HFFc6 (cell line): Measurements from ENCODE around the gene ADGRL1. TPM values are rescaled to one million over a fixed set of nuclear protein-coding genes. Genes with fewer than 3 reads are reported as not detected.
"Not testable (repeated sequence)": the region's sequence is repeated elsewhere in the genome, so short reads cannot be mapped to it uniquely, and the experiment has no call there.

Source experiments
- DNase-seq: peaks from one replicate; pipeline ENCODE4 v3.0.0-alpha.2; 2018
- H3K27ac Mint-ChIP-seq: 2 replicates; pipeline ENCODE4 v1.8.0; 2020; ENCODE audit warnings: mild to moderate bottlenecking, mixed read lengths
- H3K27me3 Mint-ChIP-seq: 2 replicates; pipeline ENCODE4 v1.8.0; 2021; ENCODE audit warnings: mild to moderate bottlenecking, moderate library complexity, mixed read lengths; ENCODE audit not compliant: insufficient read depth
- H3K36me3 Mint-ChIP-seq: 2 replicates; pipeline ENCODE4 v1.8.0; 2021; ENCODE audit warnings: low read depth, mixed read lengths
- H3K4me1 Mint-ChIP-seq: 2 replicates; pipeline ENCODE4 v1.8.0; 2020; ENCODE audit warnings: low read depth, mixed read lengths
- H3K4me3 Mint-ChIP-seq: 2 replicates; pipeline ENCODE4 v1.8.0; 2020; ENCODE audit warnings: mild to moderate bottlenecking, moderate library complexity, mixed read lengths
- H3K9me3 Mint-ChIP-seq: 2 replicates; pipeline ENCODE4 v1.8.0; 2020; ENCODE audit warnings: mild to moderate bottlenecking, mixed read lengths
- total RNA-seq, 6 experiments: library from RNA; stranded (reverse); fragmentation: NEBNext Ultra II Directional; extraction: Animal tissue kit (Norgen Biotek cat#: 25700); gene quantifications; 2 replicates in 1 of 6; 3 replicates in 5 of 6; pipeline ENCODE4 v1.2.3, GENCODE V29; 2021
- TF ChIP-seq, protein P1 (sequence below): fragments of 200-600 bp; sonication (generic); IDR thresholded peaks from 2 replicates; pipeline ENCODE4 v1.5.0; 2021; ENCODE audit warnings: antibody characterized with exemption, mild to moderate bottlenecking

The ADGRL1 gene
- total RNA-seq, 6 experiments from 2014 or later, result 1.6 to 2.9 (median 2.2) TPM

DNA sequence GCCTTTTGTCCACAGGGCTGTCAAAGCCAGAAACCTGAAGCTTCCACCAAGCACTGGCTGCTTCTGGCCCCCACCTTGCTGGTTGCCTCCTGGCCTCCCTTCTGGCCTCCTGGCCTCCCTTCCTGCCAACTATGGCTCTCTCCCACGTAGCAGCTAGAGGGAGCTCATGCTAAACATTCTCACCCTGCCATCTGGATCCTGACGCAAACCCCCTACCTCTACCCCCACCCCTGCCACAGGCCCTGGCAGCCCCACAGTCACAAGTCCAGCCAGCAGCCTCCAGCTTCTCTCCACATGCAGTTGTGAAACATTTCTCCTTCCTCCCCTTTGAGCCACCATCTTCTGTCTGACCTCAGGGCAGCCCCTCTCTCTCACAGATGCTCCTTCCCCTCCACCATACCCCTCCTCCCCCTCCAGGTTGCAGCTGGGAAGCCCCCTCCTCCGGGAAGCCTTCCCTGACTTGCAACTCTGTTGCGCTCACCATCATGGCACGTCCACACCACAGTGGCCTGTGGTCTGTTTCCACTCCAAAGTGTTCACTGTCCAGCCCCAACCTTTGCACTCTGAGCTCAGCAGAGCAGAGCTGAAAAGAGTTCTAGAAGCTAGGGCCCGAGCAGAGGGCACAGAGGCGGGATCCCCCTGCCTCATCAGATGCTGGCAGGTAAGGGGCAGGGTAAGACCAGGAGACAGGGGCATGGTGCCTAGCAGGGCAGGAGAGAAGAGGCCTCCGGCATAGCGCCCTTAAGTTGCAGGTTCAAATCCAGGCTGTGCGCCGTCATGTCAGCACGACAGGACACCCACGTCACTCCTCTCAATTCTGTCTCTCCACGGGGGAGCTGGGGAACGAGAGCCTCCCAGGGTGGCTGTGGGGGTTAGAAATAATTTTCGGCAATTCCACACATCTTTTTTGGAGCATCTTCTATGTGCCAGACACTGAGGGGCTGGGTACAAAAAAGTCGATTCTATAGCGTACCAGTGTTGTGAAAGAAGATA, 7.3 kb downstream of the ADGRL1 start:
- H3K36me3 Mint-ChIP-seq, result no peaks in the 10 kb centered on the region
- TF ChIP-seq, protein P1, sequence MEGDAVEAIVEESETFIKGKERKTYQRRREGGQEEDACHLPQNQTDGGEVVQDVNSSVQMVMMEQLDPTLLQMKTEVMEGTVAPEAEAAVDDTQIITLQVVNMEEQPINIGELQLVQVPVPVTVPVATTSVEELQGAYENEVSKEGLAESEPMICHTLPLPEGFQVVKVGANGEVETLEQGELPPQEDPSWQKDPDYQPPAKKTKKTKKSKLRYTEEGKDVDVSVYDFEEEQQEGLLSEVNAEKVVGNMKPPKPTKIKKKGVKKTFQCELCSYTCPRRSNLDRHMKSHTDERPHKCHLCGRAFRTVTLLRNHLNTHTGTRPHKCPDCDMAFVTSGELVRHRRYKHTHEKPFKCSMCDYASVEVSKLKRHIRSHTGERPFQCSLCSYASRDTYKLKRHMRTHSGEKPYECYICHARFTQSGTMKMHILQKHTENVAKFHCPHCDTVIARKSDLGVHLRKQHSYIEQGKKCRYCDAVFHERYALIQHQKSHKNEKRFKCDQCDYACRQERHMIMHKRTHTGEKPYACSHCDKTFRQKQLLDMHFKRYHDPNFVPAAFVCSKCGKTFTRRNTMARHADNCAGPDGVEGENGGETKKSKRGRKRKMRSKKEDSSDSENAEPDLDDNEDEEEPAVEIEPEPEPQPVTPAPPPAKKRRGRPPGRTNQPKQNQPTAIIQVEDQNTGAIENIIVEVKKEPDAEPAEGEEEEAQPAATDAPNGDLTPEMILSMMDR, result peak; percentile 45; the same call in 1 of the 2 replicates
- DNase-seq, result no peak
- peaks cover 18% of the 10 kb centered on the region for H3K27me3 Mint-ChIP-seq
- no peaks in the 10 kb centered on the region for H3K9me3 Mint-ChIP-seq
- no peak overlapping the region for H3K4me3 Mint-ChIP-seq
- no peak overlapping the region for H3K27ac Mint-ChIP-seq
- H3K4me1 Mint-ChIP-seq, result peaks cover 6% of the 10 kb centered on the region; the same call in 1 of the 2 replicates

- peaks cover 6% of the 10 kb centered on the region; the same call in 1 of the 2 replicates for H3K4me1 Mint-ChIP-seq
- no peaks in the 10 kb centered on the region for H3K9me3 Mint-ChIP-seq
- H3K27ac Mint-ChIP-seq, result no peak overlapping the region
- no peak for DNase-seq
- TF ChIP-seq, protein P1, result no peak
- peaks cover 18% of the 10 kb centered on the region for H3K27me3 Mint-ChIP-seq
- no peaks in the 10 kb centered on the region for H3K36me3 Mint-ChIP-seq
- no peak overlapping the region for H3K4me3 Mint-ChIP-seq
These were observed 8.1 kb downstream of the ADGRL1 start for GRCh38 chr19:14197882-14198281.

DNA sequence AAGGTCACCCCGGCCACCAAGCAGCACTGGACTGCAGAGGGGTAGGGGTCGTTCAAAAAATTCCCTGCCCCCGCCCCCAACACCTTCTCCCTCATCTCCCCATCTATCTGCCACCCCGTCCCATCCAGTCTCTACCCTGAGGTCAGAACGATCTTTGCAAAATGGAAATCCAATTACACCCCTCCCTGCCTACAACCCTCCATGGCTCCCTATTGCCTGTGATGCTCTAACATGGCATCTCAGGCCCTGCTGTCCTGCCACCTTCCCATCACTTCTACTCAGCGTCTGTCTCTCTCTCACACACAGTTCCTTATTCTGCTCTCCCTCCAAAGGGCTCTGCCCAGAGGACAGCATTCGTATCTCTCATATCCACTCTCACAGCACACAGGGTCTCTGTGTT, 8.7 kb downstream of the ADGRL1 start:
- not testable (repeated sequence) for H3K27ac Mint-ChIP-seq, H3K4me3 Mint-ChIP-seq, H3K9me3 Mint-ChIP-seq, H3K4me1 Mint-ChIP-seq, H3K36me3 Mint-ChIP-seq, DNase-seq
- peaks cover 13% of the 10 kb centered on the region for H3K27me3 Mint-ChIP-seq

- Mint-ChIP-seq H3K27me3 (peaks cover 18% of the 10 kb centered on the region), H3K4me3 (peak overlapping the region; percentile 48)
- not testable (repeated sequence) for H3K4me1 Mint-ChIP-seq, H3K36me3 Mint-ChIP-seq, H3K9me3 Mint-ChIP-seq, H3K27ac Mint-ChIP-seq, DNase-seq
- TF ChIP-seq, protein P1, result peak; percentile 82
These were observed 9.9 kb downstream of the ADGRL1 start for GRCh38 chr19:14196105-14196504.

GRCh38 chr19:14195216-14195615, 10.8 kb downstream of the ADGRL1 start:
- DNase-seq, H3K4me3 Mint-ChIP-seq, H3K9me3 Mint-ChIP-seq, H3K4me1 Mint-ChIP-seq, H3K27ac Mint-ChIP-seq, H3K36me3 Mint-ChIP-seq: not testable (repeated sequence)
- H3K27me3 Mint-ChIP-seq, result peaks cover 19% of the 10 kb centered on the region

GRCh38 chr19:14189415-14189814, 16.6 kb downstream of the ADGRL1 start:
- H3K27me3 Mint-ChIP-seq, result peaks cover 27% of the 10 kb centered on the region
- H3K9me3 Mint-ChIP-seq, result no peaks in the 10 kb centered on the region
- H3K27ac Mint-ChIP-seq, result no peak overlapping the region
- H3K4me3 Mint-ChIP-seq, result no peak overlapping the region
- DNase-seq, result no peak
- no peaks in the 10 kb centered on the region for H3K36me3 Mint-ChIP-seq
- no peaks in the 10 kb centered on the region for H3K4me1 Mint-ChIP-seq
- TF ChIP-seq, protein P1, result no peak

DNA sequence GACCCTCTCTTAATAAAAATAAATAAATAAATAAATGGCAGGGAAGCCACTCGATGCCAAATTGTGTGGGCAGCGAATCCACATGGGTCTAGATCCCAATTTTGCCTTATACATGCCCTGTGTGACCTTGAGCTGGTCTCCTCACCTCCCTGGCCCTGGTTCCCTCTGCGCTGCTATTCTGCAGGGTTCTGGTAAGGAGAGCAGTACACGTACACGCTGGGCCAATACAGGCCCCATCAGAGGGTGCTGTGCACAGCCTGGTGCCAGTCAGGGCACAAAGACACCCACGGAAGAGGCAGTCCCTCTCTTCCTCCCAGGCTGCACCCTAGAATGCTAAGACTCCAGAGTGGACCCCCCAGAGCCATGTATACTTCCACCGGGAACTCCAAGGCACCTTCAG, 17.9 kb downstream of the ADGRL1 start:
- DNase-seq, H3K36me3 Mint-ChIP-seq, H3K27ac Mint-ChIP-seq, H3K4me1 Mint-ChIP-seq, H3K9me3 Mint-ChIP-seq, H3K4me3 Mint-ChIP-seq: not testable (repeated sequence)
- H3K27me3 Mint-ChIP-seq, result peaks cover 30% of the 10 kb centered on the region
